ENCODE data around the gene BMP5.

The BMP5 gene

DNA sequence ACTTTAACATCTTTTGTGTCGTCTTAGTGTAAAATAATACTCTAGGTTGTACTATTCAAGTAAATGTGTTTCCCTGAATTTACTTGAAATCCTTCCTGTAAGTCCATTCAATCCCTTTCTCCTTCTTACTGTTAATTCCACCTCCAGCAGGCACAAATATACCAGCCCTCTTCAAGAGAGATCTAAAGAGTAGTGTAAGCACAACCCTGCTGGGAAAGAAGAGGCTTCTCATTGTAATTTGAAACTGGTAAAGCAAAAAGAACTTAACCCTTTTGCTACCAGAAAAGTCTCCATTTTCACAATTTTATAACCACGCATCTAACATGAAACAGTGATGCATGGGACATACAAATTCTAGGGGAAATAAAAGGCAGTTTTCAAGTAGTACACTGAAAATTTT lies at the start of gene BMP5:
BMP5 (minus strand) TSS at position 191 of the 400 bp plus-strand sequence. CDS start 725 bp downstream, outside the sequence.
- no peaks in the 10 kb centered on the region for H4K20me1 ChIP-seq (ENCODE audit: insufficient read depth, low read length, poor library complexity, severe bottlenecking)

DNA sequence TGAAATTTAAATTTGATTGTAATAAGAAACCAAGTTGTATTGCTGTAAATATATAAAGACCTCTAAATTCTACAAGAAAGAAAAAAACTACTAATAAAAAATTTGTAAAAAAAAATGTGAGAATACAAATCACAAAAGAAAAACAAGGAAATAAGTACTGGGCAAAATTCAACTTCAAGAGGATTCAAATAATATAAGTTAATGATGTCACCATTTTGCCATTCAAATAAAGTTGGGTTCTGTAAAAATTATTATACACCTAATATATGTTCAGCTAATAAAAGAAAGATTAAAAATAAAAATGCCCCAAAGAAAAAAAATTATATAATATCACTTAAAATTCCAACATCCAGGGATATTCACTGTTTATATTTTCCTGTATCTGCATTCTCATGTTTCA lies 47.0 kb upstream of the BMP5 start:
- Histone ChIP-seq H3K9ac (ENCODE audit: low read depth, low read length, poor library complexity, severe bottlenecking) (no peak overlapping the region), H2AFZ (ENCODE audit: low read length) (no peak overlapping the region), H3K27me3 (ENCODE audit: insufficient read depth, low read length, poor library complexity, severe bottlenecking) (no peaks in the 10 kb centered on the region), H3K4me3 (ENCODE audit: low read length, poor library complexity, severe bottlenecking) (no peak overlapping the region), H3K9me2 (replicated peaks; ENCODE audit: low read depth, low read length) (no peaks in the 10 kb centered on the region), H3K4me2 (ENCODE audit: low read depth, low read length, poor library complexity, severe bottlenecking) (no peak overlapping the region), H3F3A (ENCODE audit: low read depth) (no peaks in the 10 kb centered on the region), H3K79me2 (ENCODE audit: insufficient read depth, low read length) (no peaks in the 10 kb centered on the region), H3K9me3 (ENCODE audit: insufficient read depth, low read depth, low read length) (no peaks in the 10 kb centered on the region), H3K36me3 (ENCODE audit: insufficient read depth, low read length) (no peaks in the 10 kb centered on the region), H3K4me1 (ENCODE audit: insufficient read depth, low read length, poor library complexity, severe bottlenecking) (no peaks in the 10 kb centered on the region), H4K20me1 (ENCODE audit: insufficient read depth, low read length, poor library complexity, severe bottlenecking) (no peaks in the 10 kb centered on the region)
- TF ChIP-seq, protein P1, sequence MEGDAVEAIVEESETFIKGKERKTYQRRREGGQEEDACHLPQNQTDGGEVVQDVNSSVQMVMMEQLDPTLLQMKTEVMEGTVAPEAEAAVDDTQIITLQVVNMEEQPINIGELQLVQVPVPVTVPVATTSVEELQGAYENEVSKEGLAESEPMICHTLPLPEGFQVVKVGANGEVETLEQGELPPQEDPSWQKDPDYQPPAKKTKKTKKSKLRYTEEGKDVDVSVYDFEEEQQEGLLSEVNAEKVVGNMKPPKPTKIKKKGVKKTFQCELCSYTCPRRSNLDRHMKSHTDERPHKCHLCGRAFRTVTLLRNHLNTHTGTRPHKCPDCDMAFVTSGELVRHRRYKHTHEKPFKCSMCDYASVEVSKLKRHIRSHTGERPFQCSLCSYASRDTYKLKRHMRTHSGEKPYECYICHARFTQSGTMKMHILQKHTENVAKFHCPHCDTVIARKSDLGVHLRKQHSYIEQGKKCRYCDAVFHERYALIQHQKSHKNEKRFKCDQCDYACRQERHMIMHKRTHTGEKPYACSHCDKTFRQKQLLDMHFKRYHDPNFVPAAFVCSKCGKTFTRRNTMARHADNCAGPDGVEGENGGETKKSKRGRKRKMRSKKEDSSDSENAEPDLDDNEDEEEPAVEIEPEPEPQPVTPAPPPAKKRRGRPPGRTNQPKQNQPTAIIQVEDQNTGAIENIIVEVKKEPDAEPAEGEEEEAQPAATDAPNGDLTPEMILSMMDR (conservative IDR thresholded peaks at IDR 0.05; ENCODE audit: low read length): no peak
- TF ChIP-seq EZH2phosphoT487 (IDR thresholded peaks at IDR 0.05; ENCODE audit: borderline replicate concordance): no peak

More for the DNA sequence above, at the start of gene BMP5:
- no peaks in the 10 kb centered on the region for H3K36me3 ChIP-seq (ENCODE audit: insufficient read depth, low read length)
- no peaks in the 10 kb centered on the region for H3K9me3 ChIP-seq (ENCODE audit: insufficient read depth, low read depth, low read length)
- no peaks in the 10 kb centered on the region for H3K27me3 ChIP-seq (ENCODE audit: insufficient read depth, low read length, poor library complexity, severe bottlenecking)
- no peaks in the 10 kb centered on the region for H3K4me1 ChIP-seq (ENCODE audit: insufficient read depth, low read length, poor library complexity, severe bottlenecking)
- no peak within 1 kb of the TSS for H2AFZ ChIP-seq (ENCODE audit: low read length)
- no peak within 1 kb of the TSS for H3K4me2 ChIP-seq (ENCODE audit: low read depth, low read length, poor library complexity, severe bottlenecking)
- H3K79me2 ChIP-seq (ENCODE audit: insufficient read depth, low read length): no peaks in the 10 kb centered on the region
- no peaks in the 10 kb centered on the region for H3K9me2 ChIP-seq (replicated peaks; ENCODE audit: low read depth, low read length)
- TF ChIP-seq, protein P1 (conservative IDR thresholded peaks at IDR 0.05; ENCODE audit: low read length): no peak
- TF ChIP-seq EZH2phosphoT487 (IDR thresholded peaks at IDR 0.05; ENCODE audit: borderline replicate concordance): no peak
- no peak within 1 kb of the TSS for H3K9ac ChIP-seq (ENCODE audit: low read depth, low read length, poor library complexity, severe bottlenecking)
- no peaks in the 10 kb centered on the region for H3F3A ChIP-seq (ENCODE audit: low read depth)
- no peak within 1 kb of the TSS for H3K4me3 ChIP-seq (ENCODE audit: low read length, poor library complexity, severe bottlenecking)

DNA sequence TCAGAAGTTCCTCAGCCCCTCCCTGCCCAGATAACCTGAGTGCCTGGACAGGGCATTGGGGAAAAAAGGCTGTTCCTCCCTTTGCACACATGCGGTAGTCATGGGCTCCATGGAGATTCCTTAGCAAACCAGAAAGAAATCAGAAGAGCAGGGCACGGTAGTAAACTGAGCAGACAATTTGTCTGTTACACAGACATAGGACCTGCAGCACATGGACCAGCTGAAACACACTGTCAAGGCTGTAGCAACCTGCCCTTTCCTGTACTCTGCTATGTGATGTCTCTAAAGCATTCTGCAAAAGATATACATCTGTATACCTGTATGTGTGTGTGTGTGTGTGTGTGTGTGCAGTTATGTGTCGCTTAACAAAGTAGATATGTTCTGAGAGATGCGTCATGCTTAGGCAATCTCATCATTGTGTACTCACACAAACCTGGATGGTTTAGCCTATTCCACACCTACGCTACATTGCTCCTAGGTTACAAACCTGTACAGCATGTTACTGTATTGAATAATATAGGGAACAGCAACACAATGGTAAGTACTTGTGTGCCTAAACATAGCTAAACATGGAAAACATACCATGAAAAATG lies 44.4 kb upstream of the BMP5 start:
- Histone ChIP-seq H4K20me1 (ENCODE audit: insufficient read depth, low read length, poor library complexity, severe bottlenecking) (no peaks in the 10 kb centered on the region), H3K9me3 (ENCODE audit: insufficient read depth, low read depth, low read length) (no peaks in the 10 kb centered on the region), H3K4me1 (ENCODE audit: insufficient read depth, low read length, poor library complexity, severe bottlenecking) (no peaks in the 10 kb centered on the region), H3K9ac (ENCODE audit: low read depth, low read length, poor library complexity, severe bottlenecking) (no peak overlapping the region), H3K4me2 (ENCODE audit: low read depth, low read length, poor library complexity, severe bottlenecking) (no peak overlapping the region), H2AFZ (ENCODE audit: low read length) (no peak overlapping the region), H3K79me2 (ENCODE audit: insufficient read depth, low read length) (no peaks in the 10 kb centered on the region), H3K36me3 (ENCODE audit: insufficient read depth, low read length) (no peaks in the 10 kb centered on the region), H3K4me3 (ENCODE audit: low read length, poor library complexity, severe bottlenecking) (no peak overlapping the region), H3K9me2 (replicated peaks; ENCODE audit: low read depth, low read length) (no peaks in the 10 kb centered on the region), H3F3A (ENCODE audit: low read depth) (no peaks in the 10 kb centered on the region), H3K27me3 (ENCODE audit: insufficient read depth, low read length, poor library complexity, severe bottlenecking) (no peaks in the 10 kb centered on the region)
- TF ChIP-seq EZH2phosphoT487 (IDR thresholded peaks at IDR 0.05; ENCODE audit: borderline replicate concordance): no peak
- TF ChIP-seq, protein P1 (conservative IDR thresholded peaks at IDR 0.05; ENCODE audit: low read length): no peak
